Natural killer cell (primary cell): ENCODE results near the gene ZEB2. TPM values are rescaled to one million over a fixed set of nuclear protein-coding genes. Genes with fewer than 3 reads are reported as not detected.

Source experiments
- ATAC-seq, 3 donors: fragments of 150-1000 bp in 2 of 3; fragments of 200-7000 bp in 1 of 3; cut with Tn5 transposase; 1 replicate in 1 of 3; 2 replicates in 2 of 3; pipeline ENCODE4 v1.10.0; 2021; ENCODE audit warnings: mild to moderate bottlenecking in 2 of 3, moderate library complexity in 2 of 3
- DNase-seq, 2 donors: peaks; one replicate each; pipeline versions ENCODE4 v3.0.0 to v3.0.0-alpha.2; 2013 to 2021; ENCODE audit warnings: mixed read lengths in 1 of 2
- H3K27ac ChIP-seq: one replicate; pipeline ENCODE4 v1.5.1; 2013; ENCODE audit warnings: mild to moderate bottlenecking, low read length
- H3K27me3 ChIP-seq: one replicate; pipeline ENCODE4 v1.6.1; 2013; ENCODE audit warnings: low read length; ENCODE audit not compliant: control insufficient read depth, insufficient read depth
- H3K36me3 ChIP-seq: one replicate; pipeline ENCODE4 v1.6.1; 2013; ENCODE audit warnings: low read length; ENCODE audit not compliant: control insufficient read depth, insufficient read depth
- H3K4me1 ChIP-seq: one replicate; pipeline ENCODE4 v1.6.1; 2013; ENCODE audit warnings: low read length; ENCODE audit not compliant: control insufficient read depth, insufficient read depth
- H3K4me3 ChIP-seq: one replicate; pipeline ENCODE4 v1.5.1; 2013; ENCODE audit warnings: low read length
- H3K9me3 ChIP-seq: one replicate; pipeline ENCODE4 v1.6.1; 2013; ENCODE audit warnings: low read length; ENCODE audit not compliant: control insufficient read depth, insufficient read depth
- H3K27ac Mint-ChIP-seq, 2 donors: one replicate each; pipeline ENCODE4 v1.8.0; 2022; ENCODE audit warnings: mild to moderate bottlenecking in 2 of 2, mixed read lengths in 2 of 2, moderate library complexity in 1 of 2
- H3K27me3 Mint-ChIP-seq, 2 donors: one replicate each; pipeline ENCODE4 v1.8.0; 2022; ENCODE audit warnings: low read depth in 2 of 2, mixed read lengths in 2 of 2
- H3K36me3 Mint-ChIP-seq: one replicate; pipeline ENCODE4 v1.8.0; 2022; ENCODE audit warnings: mixed read lengths
- H3K4me1 Mint-ChIP-seq, 2 donors: one replicate each; pipeline ENCODE4 v1.8.0; 2022; ENCODE audit warnings: mixed read lengths in 2 of 2
- H3K4me3 Mint-ChIP-seq: one replicate; pipeline ENCODE4 v1.8.0; 2022; ENCODE audit warnings: mild to moderate bottlenecking, moderate library complexity, mixed read lengths
- H3K9me3 Mint-ChIP-seq, 2 donors: one replicate each; pipeline ENCODE4 v1.8.0; 2022; ENCODE audit warnings: mixed read lengths in 2 of 2
- CTCF ChIP-seq: fragments of 200-600 bp; IDR thresholded peaks from one replicate; pipeline ENCODE4 v1.8.0; 2022; ENCODE audit warnings: antibody characterized with exemption
- WGBS: methylation state at CpG from one replicate; pipeline ENCODE4 v1.1.7; 2013; ENCODE audit warnings: missing lambda C conversion rate; ENCODE audit not compliant: insufficient coverage; 5-methylcytosine and 5-hydroxymethylcytosine counted together
- intact Hi-C: fragments of 100-400 bp; cut with micrococcal nuclease; formaldehyde crosslinking; loops from one replicate; pipeline ENCODE4 v1.14.2; 2022
- total RNA-seq, 4 donors: library from RNA; stranded (reverse); fragments of 120-200 nt in 1 of 4; gene quantifications; one replicate each; pipeline versions ENCODE4 v1.2.3 to v1.2.4, GENCODE V29; 2013 to 2022

ZEB2 gene
- total RNA-seq, 3 donors from 2014 or later (not counting 1 experiment from before 2014, with no cell fraction given): 718 to 1,143 (median 944) TPM

GRCh38 chr2:144459286-144459685 lies 60.6 kb downstream of the ZEB2 start:
- peak overlapping the region; percentile 99 for H3K27ac ChIP-seq
- Mint-ChIP-seq H3K27me3 (no peaks in the 10 kb centered on the region), H3K4me1 (peaks cover 91 to 93% of the 10 kb centered on the region in 2 donors), H3K27ac (peak overlapping the region in 1 of 2 donors; percentile 86), H3K9me3 (no peaks in the 10 kb centered on the region), H3K4me3 (peak overlapping the region; percentile 35), H3K36me3 (peaks cover 4% of the 10 kb centered on the region)
- peaks cover 4% of the 10 kb centered on the region for H3K36me3 ChIP-seq
- ATAC-seq (no peak), DNase-seq (peak in 1 of 2 donors; percentile 41)
- no peaks in the 10 kb centered on the region for H3K27me3 ChIP-seq
- no peaks in the 10 kb centered on the region for H3K9me3 ChIP-seq
- 27% methylated on average over 2 of the region's 3 CpGs for WGBS
- no peak overlapping the region for H3K4me3 ChIP-seq
- H3K4me1 ChIP-seq: peaks cover 31% of the 10 kb centered on the region
- no peak for TF ChIP-seq CTCF
- intact Hi-C loops: loop anchor here (5.0 kb wide), 2 partner anchors 127 to 138 kb away; a partner anchor contains a TSS

GRCh38 chr2:144458541-144458940 lies 61.4 kb downstream of the ZEB2 start:
- Mint-ChIP-seq H3K36me3 (peaks cover 7% of the 10 kb centered on the region), H3K9me3 (no peaks in the 10 kb centered on the region), H3K4me1 (peaks cover 91 to 96% of the 10 kb centered on the region in 2 donors), H3K4me3 (peak overlapping the region; percentile 35), H3K27ac (peak overlapping the region in 1 of 2 donors; percentile 86), H3K27me3 (no peaks in the 10 kb centered on the region)
- no peak overlapping the region for H3K4me3 ChIP-seq
- peak overlapping the region; percentile 99 for H3K27ac ChIP-seq
- H3K36me3 ChIP-seq: no peaks in the 10 kb centered on the region
- no peaks in the 10 kb centered on the region for H3K27me3 ChIP-seq
- intact Hi-C loops: loop anchor here (5.0 kb wide), 2 partner anchors 126 to 139 kb away; a partner anchor contains a TSS
- WGBS: 37% methylated on average over 3 of the region's 3 CpGs
- H3K4me1 ChIP-seq: peaks cover 32% of the 10 kb centered on the region
- no peaks in the 10 kb centered on the region for H3K9me3 ChIP-seq
- no peak for DNase-seq
- TF ChIP-seq CTCF: no peak
- ATAC-seq: no peak

- 30% methylated on average over 3 of the region's 3 CpGs for WGBS
- H3K4me1 ChIP-seq: peaks cover 46% of the 10 kb centered on the region
- intact Hi-C loops: loop anchor here (1.0 to 5.0 kb wide), 3 partner anchors 124 to 273 kb away; a partner anchor contains a TSS
- no peaks in the 10 kb centered on the region for H3K9me3 Mint-ChIP-seq
- TF ChIP-seq CTCF: no peak
- ATAC-seq (peak; percentile 54 to 73 (median 55)), DNase-seq (peak; percentile 45 to 63)
- H3K4me1 Mint-ChIP-seq: peaks cover 93 to 96% of the 10 kb centered on the region in 2 donors
- H3K9me3 ChIP-seq: no peaks in the 10 kb centered on the region
- H3K27ac ChIP-seq: peak overlapping the region; percentile 99
- H3K36me3 Mint-ChIP-seq: peaks cover 7% of the 10 kb centered on the region
- H3K27me3 Mint-ChIP-seq: no peaks in the 10 kb centered on the region
- peak overlapping the region in 1 of 2 donors; percentile 86 for H3K27ac Mint-ChIP-seq
- H3K36me3 ChIP-seq: no peaks in the 10 kb centered on the region
- no peak overlapping the region for H3K4me3 ChIP-seq
- H3K27me3 ChIP-seq: no peaks in the 10 kb centered on the region
- H3K4me3 Mint-ChIP-seq: peak overlapping the region; percentile 47
Observed at GRCh38 chr2:144456680-144457079, 63.2 kb downstream of the ZEB2 start.

GRCh38 chr2:144455987-144456386 lies 63.9 kb downstream of the ZEB2 start:
- Histone ChIP-seq H3K4me3 (no peak overlapping the region), H3K27me3 (no peaks in the 10 kb centered on the region), H3K4me1 (peaks cover 43% of the 10 kb centered on the region), H3K36me3 (no peaks in the 10 kb centered on the region), H3K9me3 (no peaks in the 10 kb centered on the region), H3K27ac (peak overlapping the region; percentile 16)
- Mint-ChIP-seq H3K4me3 (peak overlapping the region; percentile 72), H3K36me3 (peaks cover 7% of the 10 kb centered on the region), H3K4me1 (peaks cover 91 to 96% of the 10 kb centered on the region in 2 donors), H3K9me3 (no peaks in the 10 kb centered on the region), H3K27me3 (no peaks in the 10 kb centered on the region), H3K27ac (peak overlapping the region in 1 of 2 donors; percentile 86)
- DNase-seq (no peak), ATAC-seq (no peak)
- TF ChIP-seq CTCF: no peak
- intact Hi-C loops: loop anchor here (1.0 to 5.0 kb wide), 3 partner anchors 124 to 273 kb away; a partner anchor contains a TSS
- WGBS: no CpG with 5 or more reads among the region's 3 CpGs
